GOT3 (cell line): ENCODE results near the gene COX20.
"Not testable (repeated sequence)": the region's sequence is repeated elsewhere in the genome, so short reads cannot be mapped to it uniquely, and the experiment has no call there.

Source experiments
- DNase-seq: peaks from one replicate; lab custom pipeline; 2025; ENCODE audit warnings: mixed read lengths; lab: John Stamatoyannopoulos, UW

Gene COX20

DNA sequence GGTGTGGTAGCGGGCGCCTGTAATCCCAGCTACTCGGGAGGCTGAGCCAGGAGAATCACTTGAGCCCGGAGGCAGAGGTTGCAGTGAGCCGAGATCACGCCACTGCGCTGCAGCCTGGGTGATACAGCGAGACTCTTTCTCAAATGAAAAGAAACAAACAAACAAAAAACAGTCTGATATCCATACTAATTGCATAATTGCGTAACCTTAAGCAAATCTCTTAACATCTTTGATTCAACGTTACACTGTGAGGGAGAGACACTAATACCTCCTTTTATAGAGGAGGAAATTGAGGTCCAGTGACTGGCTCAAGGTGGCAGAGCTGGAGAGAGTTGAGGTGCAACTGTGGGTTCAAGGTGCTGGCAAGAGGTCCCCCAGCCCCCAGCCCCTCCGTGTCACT, 12.6 kb upstream of the COX20 start:
- DNase-seq, result no peak

DNA sequence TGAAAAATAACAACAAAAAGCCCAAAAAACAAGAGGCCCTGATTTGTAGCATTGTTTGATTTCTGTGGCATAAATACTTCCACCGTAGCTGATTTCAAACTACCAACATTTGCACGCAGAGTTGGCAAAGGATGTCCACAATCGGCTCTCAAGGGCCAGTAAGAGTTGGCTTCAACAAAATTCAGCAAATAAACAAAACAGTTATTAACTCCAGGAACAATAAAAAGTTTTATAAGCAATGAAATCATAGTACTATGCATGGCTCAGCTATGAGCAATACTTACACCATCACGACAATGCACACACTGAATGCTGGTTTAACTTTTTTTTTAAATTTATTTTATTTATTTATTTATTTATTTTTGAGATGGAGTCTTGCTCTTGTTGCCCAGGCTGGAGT, 8.7 kb upstream of the COX20 start:
- no peak for DNase-seq

DNA sequence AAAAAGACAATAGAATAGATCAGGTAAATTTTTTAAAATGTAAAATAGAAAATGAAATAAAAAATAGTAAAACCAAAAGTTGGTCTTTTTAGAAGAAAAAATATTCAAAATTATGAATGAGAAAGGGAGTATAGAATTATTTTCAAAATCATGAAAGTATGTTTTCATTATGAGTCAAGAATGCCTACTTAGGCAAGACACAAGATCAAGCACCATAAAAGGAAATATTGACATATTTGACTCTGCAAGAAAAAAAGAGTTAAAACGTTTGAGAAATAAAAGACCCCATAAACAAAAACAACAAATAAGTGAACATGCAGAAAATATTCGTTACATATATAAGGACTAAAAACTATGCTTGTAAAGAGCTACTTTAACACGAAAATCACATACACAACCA, 4.8 kb upstream of the COX20 start:
- no peak for DNase-seq

DNA sequence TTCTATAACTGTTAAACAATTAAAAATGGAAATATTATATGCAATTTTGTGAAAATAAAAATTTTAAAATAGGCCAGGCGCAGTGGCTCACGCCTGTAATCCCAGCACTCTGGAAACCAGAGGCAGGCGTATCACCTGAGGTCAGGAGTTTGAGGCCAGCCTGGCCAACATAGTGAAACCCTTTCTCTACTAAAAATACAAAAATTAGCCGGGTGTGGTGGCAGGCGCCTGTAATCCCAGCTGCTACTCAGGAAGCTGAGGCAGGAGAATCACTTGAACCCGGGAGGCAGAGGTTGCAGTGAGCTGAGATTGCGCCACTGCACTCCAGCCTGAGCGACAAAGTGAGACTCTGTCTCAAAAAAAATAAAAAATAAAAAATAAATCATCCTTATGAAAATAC, 2.2 kb upstream of the COX20 start:
- DNase-seq, result not testable (repeated sequence)

DNA sequence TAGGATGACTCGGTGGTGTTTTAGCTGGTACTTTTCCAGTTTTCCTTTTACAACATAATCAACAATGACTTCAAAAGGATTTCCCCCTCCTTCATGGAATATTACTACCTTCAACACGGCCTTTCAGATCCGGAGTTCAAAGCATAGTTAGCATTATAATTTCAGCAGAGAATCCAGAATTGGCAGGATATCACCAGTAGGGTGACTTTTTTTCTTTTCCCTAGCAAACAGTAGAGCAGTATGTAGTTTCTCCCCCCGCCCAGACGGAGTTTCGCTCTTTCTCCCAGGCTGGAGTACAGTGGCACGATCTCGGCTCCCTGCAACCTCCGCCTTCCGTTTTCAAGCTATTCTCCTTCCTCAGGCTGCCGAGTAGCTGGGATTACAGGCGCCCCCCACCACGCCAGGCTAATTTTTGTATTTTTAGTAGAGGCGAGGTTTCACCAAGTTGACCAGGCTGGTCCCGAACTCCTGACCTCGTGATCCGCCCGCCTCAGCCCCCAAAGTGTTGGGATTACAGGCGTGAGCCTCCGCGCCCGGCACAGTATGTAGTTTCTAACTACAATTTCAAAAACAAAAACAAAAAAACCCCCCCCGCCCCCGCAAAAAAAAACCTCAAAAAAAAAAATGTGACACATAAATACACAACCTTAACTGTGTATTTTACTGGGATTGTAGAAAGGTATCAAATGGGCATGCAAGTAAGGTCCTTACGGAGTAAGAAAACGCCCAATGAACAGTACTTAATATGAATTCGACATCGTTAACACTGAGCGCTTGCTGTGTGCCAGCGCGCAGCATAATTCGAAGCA, 1.5 kb upstream of the COX20 start:
- no peak for DNase-seq

DNA sequence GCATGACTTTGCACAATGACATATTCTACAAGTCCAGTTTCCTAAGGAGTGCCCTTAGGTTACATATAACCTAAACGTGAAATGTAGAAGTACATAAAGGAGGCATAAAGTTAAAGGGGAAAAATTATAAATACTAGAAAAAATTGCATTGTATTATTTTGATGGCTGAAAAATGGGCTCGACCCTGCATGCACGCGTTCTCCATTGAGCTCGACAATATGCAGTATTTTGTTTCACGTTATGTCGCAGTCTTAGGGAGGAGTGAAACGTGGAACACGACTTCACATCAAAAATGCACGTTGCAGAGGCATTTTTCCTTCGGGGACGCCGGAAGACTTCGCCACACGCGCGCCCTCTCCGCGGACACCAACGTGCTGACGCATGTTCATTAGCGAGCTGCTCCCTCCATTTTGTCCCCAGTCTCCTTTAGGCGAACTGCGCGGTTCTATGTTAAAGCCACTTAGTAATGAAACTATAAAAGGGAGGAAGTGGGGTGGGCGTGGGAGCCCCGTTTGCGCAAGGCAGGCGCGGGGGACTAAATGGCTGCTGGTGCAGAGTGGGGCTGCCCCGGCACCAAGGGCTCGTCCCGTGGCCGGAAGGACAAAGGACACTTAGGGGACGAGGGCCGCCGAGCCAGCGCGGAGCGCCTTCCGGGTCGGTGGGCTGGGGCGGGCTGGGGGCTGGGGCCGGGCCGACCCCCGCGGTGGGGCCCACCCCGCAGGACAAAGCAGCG, 749 bp upstream of the COX20 start:
- DNase-seq, result peak; percentile 91

DNA sequence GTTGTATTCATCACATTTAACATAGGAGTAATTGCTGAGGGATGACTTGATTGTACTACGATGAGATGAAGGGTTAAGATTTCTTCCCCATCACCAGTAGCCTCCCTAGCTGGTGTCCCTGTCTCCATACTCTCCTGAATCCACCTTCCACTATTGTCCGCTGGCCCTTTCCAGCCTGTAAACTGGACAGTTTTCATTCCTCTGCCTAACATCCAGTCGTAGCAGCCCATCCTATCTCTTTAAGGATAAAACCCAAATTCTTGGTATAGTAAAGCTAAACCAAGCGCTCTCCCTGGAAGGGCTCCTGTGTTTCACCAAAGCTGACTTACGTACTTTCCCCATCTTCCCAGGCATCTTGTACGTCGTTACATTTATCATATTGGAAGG, 670 bp downstream of the COX20 start:
- no peak for DNase-seq

DNA sequence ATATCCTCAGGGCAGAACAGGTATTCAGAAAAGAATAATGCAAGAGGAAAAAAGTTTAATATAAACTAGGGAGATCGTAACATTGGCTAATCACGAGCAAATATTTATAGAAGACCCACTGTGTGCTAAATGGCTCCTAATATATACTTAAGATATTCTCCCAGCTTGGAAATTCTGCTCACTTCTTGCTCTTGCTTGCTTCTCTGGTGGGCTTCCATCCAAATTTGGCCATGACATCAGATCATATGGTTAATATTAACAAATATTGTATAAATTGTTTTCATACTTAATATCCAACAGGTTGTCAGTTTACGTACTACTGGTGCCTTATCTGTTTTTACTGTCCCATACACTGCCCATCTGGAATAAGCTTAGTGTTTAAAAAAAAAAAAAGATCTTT, 1.1 kb downstream of the COX20 start:
- no peak for DNase-seq

DNA sequence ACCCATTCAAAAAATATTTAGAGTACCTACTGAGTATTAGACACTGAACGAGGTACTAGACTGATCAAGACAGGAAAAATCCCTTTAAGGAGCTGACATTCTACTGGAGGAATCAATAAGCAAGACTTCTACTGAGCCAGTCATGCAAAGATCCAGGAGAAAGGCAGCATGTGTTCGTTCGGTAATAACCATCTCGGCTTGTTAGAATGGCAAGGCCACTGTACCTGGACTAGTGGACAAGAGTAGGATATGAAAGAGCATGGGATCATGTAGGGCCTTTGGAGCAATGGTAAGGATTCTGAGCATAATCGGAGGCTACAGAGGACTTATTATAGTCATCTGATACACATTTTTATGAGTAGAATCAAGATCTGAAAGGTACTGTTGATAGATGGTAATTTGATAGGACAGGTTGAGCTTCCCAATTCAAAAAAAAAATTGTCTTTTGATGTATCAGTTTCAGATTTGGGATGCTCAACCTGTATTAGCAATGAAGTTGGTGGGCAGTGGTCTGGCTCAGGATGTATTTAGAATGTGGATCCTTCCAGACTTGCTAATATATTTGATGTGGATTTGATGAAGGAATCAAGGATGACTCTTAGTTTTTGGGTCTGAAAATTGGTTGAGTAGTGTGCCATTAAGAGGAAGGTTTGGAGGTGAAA, 2.3 kb downstream of the COX20 start:
- no peak for DNase-seq

DNA sequence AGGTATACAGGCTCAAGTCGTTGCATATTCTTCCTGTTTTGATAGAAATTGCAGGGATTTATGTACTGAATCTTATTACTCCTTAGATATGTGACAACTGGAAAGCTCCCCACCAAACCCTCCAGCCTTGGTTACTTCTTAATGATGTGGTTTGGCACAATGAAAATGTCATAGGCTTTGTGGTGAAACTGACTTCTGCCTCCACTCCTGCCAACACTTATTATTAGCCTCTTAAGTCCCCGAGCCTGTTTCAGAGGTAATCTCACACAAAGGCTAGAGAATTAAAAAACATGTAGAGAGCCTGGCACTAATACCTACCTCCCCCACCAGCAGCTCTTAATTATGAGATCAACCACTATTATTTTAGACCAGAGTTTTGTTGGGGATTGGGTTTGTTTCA, 4.2 kb downstream of the COX20 start:
- no peak for DNase-seq

DNA sequence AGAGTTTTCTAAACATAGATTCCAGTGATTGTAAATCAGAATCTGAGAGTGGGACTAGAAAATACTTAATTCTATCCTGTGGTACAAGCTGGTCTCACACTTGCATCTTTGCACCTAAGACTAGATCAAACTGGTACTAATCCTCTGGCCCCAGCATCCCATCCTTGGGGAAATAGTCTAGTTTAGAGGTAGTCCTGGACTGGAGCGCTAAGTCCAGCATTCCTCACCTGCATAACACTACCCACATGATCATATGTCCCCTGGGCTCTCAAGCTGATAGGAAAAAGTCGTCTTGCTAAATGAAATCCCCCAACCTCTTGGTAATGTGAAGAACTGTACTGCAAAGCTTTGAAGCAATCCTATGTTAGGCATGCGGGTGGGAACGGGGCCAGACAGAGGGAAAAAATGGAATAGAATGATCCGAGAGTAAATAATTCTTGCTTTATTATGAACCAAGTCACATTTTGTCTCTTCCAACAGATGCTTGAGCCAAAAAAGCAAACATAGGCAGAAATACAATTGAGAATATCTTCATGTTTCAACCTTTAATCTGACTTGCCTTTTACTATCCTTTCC, 4.8 kb downstream of the COX20 start:
- DNase-seq, result no peak

DNA sequence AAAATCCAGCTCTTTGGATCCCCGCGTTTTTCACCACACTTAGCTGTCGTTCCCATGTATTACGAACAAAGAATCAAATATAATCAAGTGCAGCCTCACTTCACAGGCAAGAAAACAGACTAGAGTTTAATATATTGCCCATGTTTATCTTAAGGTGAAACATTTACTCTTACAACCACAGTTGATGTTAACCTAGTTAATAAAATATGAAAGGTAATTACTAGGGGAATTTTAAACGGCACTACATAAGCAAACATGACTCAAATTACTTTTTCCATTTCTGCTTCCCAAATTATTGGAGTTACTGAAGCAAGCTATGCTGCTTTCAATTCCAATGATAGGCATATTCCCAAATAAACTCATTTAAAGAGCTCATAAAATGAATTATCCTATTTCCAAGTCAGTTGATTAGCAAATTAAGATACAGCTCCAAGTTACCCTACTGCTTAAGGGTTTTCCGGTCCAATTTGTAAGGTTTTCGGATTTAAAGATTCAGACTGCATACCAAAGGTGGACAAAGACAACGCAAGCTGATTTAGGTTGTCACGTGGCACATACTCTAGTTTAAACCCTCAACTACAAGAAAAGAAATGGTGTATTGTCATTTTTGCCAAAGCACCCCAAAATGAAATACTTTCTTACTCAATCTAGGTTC, 5.9 kb downstream of the COX20 start:
- no peak for DNase-seq

DNA sequence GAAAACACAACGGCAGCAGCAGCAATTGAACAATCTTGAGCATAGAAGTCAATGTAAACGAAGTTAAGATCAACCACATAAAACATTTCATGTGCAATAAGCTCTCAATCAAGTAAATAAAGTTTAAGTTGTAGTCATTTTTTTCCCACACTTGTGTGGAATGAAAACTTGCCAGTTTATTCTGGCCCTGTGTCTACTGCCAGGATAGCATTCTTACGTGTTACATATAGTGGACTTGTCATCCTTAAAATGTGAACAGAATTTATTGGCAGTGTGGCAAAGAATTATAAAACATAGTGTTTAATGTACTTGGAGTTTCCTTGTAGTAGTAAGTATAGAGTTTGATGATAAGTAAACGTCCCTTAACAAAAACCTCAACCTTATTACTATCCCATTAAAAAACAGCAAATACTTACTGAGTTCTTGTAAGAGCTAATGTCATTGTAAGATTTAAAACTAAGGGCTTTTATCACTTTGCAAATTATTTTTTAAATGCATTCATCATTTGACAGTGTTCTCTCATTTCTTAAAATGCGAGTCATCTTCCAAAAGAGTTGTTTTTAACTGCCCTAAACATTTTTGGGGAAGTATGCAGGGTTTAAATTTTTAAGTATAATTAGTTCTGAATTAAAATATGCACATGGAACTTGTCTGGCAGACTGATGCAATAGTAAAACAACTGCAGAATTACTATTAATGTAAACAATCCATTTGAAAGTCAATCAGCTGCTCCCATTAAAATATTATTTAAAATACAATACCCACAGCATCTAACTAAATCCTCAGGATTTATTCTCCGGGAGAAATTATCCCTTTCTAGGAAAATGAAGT, 7.9 kb downstream of the COX20 start:
- no peak for DNase-seq

DNA sequence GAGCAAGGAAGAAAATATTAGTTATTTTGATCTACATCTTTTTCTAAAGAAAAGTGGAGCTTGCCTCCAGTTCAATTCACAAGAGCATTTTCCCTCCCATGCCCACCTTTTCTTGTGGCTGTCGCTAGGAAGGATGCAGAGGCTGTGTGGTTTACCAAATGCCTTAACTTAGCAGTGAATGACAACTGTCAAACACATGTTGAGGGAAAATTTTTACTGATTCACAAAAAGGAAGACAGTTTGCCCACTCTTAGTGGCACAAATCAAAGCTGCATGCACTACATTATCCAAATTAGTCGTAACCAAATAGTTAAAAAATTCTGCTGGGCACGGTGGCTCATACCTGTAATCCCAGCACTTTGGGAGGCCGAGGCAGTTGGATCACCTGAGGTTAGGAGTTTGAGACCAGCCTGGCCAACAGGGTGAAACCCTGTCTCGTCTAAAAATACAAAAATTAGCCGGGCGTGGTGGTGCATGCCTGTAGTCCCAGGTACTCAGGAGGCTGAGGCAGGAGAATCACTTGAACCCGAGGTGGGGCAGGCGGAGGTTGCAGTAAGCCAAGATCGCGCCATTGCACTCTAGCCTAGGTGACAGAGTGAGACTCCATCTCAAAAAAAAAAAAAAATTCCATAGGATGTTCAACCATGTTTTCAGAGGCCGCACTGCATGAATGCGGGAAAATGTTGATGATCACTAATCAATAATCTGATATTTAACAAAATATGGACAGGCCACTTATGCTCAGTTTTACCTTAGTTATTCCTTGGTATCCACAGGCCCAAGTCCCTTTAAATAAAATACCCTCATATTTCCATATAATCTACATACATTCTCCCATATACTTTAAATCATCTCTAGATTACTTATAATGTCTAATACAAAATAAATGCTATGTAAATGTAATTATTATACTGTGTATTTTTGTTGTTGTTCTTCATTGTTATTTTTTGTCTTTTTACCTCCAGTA, 9.0 kb downstream of the COX20 start:
- no peak for DNase-seq

DNA sequence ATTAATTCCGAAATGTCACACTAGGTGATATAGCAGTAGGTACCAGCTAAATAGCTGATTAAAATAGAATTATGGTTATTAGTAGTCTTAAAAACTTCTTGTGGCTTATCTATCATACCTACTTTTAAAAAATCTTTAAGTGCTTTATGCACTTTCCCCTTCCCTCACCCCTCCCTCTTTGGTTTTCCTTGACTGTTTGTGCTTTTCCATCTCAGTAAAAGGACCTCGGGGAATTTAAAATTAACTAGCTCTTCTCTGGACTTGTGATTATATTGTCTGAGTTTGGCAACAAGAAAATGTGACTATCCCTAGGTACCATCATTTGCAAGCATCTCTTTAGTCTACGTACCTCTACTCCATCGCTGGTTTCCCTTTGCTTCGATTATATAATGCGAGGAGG, 11.2 kb downstream of the COX20 start:
- DNase-seq, result no peak

DNA sequence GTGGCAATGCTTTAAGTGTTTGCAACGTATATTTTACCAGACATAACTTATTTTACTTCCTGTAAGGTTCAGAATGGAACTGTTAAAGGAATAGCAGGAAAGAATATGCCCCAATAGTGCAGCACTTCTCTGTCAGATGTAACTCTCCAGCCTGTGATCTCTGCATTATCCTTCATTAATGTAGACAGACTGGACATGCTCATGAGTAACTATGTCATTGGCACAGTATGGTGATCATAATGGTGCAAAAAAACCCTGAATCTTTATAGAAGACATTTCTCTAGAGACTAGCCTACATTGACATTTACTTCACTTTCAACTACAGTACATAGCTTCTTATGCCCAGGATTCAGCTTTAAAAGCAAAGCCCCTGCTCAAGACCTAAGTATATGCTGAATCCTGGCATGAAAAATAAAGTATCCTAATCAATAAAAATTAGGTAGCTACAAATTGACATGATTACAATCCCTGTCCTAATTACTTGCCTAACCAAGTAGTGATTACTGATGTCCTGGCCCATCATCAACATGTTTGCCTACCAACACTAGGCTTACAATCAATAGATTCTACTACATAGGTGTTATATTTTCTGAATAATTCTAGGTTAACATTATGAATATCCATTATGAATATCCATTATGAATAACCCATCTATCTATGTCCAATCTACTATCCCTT, 13.9 kb downstream of the COX20 start:
- no peak for DNase-seq

DNA sequence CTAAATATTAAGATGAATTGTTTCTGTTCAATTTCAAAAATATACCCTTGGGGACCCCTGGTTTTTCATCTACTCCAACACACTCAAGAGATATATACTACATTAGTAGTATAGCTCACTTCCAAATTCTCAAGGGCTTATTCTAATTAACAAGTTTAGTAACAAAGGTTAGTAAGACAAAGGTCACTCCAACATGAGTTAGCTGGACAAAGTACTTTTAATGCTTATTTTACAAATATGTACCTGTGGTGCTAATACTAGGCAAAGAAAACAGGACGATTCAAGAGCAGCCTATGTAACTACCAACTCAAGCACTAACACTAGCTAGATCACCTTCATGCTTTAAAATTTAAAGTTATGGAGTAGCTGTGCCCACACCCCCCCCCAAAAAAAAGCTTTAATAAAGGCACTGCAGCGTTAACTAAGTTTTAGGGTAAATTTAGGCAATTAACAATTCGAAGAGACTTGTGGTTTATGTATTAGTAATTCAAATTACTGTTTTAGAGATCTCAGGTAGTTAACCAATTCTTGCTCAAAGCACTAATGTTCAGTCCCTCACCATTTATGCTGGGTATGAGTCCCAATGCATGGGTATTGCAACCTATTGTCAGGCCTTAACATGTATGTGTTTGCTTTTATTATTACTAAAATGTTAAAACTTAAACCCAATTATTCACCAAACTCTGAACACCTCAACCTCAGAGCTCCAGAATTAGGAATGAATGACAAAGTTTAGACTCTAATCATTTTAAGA, 14.8 kb downstream of the COX20 start:
- DNase-seq, result no peak

DNA sequence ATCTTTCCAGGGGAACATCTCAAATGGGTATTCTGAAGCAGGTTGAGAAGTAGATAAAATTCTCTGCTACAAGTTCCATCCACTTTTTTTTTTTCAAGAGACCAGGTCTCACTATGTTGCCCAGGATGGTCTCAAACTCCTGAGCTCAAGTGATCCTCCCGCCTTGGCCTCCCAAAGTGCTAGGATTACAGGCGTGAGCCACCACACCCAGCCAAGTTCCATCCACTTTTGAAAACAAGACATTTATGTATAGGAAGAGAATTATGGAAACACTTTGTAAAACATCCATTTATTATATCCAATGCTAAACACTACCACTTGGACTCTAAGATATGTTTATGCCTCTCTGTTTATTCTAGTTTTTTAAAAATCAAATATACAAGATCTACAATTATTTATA, 15.4 kb downstream of the COX20 start:
- DNase-seq, result no peak
